GM19035 (cell line): Measurements from ENCODE around the gene TUBB4B.
A peak's percentile ranks its signal among the peaks of the same experiment; 100 is the strongest.

Source experiments
- ATAC-seq: cut with Tn5 transposase; IDR thresholded peaks from one replicate; pipeline ENCODE4 v1.9.1; 2021; ENCODE audit not compliant: unreplicated experiment

TUBB4B gene

GRCh38 chr9:137211532-137211931 is 29.6 kb upstream of the TUBB4B start:
- no peak for ATAC-seq

DNA sequence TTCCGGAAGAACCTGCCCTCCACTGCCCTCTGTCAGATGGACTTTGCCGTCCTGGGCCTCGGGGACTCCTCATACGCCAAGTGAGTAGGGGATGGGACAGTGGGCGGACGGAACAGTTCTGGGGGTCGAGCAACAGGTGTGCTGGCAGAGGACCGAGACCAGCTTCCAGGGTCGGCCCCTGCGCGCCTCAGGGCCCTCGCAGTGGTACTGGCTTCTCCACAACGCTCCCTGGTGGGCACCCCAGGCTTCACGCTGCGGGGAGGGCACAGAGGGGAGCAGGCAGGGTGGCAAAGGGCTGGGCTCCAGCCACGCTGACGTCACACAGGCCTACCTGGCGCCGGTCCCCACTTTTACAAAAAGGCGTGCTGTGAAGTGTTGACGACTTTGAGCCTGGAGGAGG is 28.6 kb upstream of the TUBB4B start:
- ATAC-seq, result no peak

DNA sequence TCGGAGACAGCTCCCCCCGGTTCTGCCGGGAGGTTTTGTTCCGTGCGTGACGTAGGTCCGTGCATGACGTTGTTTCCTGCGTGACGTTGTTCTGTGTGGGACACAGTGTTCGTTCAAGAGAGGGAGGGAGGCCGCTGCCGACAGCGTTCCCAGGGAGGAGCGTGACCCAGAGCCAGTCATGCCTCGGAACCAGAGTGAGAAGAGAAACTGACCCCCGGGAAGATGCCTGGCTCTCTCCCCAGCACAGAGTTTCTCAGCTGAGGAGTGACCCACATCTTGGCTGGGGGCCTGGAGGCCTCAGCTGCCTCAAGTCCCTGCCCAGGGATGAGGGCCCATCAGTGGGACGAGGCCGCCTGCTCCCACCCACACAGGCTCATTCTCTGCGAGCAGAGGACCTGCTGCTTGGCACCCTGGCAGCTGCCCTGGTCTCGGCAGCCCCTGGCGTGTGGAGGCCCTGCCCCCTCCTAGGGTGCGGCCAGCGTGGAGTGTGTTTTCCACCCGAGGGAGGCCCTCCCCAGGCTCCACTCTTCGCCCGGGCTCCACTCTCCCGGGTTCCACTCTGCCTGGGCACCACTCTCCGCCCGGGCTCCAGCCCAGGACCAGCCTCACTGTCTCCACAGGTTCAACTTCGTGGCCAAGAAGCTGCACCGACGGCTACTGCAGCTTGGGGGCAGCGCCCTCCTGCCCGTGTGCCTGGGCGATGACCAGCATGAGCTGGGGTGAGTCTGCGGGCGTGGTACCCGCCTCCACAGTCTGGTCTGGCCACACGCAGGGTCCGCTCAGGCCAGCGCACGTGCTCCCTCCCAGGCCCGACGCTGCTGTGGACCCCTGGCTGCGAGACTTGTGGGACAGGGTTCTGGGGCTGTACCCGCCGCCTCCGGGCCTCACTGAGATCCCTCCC is 27.7 kb upstream of the TUBB4B start:
- ATAC-seq, result no peak

- no peak for ATAC-seq
Measured at GRCh38 chr9:137214620-137215019, 26.5 kb upstream of the TUBB4B start.

- ATAC-seq, result no peak
Measured at GRCh38 chr9:137215196-137215986, 25.7 kb upstream of the TUBB4B start.

- no peak for ATAC-seq
Measured at GRCh38 chr9:137216188-137216965, 24.7 kb upstream of the TUBB4B start.

- no peak for ATAC-seq
Measured at GRCh38 chr9:137217276-137218211, 23.5 kb upstream of the TUBB4B start.

DNA sequence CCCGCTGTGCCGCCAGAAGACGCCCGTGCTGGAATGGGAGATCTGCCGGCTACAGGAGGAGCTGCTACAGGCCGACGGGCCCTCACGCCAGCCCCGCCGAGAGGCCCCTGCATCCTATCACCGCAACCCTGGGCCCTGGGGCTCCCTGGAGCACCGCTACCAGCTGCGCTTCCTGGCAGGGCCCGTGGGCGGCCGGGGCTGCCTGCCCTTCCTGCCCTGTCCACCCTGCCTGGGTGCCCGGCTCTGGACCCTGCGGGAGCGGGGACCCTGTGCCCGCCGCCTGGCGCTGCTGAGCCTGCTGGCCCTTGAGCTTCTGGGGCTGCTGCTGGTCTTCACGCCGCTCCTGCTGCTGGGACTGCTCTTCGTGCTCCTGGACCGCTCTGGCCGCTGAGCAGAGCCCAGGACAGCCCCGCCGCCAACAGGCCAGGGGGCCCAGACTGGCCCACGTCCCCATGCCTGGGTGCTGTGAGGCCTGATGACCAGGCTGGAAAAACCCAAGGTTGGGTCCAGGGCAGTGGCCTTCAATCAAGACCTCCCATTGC is 22.8 kb upstream of the TUBB4B start:
- no peak for ATAC-seq

GRCh38 chr9:137218754-137219271 is 22.3 kb upstream of the TUBB4B start:
- ATAC-seq, result no peak

GRCh38 chr9:137219757-137220316 is 21.2 kb upstream of the TUBB4B start:
- ATAC-seq, result no peak

DNA sequence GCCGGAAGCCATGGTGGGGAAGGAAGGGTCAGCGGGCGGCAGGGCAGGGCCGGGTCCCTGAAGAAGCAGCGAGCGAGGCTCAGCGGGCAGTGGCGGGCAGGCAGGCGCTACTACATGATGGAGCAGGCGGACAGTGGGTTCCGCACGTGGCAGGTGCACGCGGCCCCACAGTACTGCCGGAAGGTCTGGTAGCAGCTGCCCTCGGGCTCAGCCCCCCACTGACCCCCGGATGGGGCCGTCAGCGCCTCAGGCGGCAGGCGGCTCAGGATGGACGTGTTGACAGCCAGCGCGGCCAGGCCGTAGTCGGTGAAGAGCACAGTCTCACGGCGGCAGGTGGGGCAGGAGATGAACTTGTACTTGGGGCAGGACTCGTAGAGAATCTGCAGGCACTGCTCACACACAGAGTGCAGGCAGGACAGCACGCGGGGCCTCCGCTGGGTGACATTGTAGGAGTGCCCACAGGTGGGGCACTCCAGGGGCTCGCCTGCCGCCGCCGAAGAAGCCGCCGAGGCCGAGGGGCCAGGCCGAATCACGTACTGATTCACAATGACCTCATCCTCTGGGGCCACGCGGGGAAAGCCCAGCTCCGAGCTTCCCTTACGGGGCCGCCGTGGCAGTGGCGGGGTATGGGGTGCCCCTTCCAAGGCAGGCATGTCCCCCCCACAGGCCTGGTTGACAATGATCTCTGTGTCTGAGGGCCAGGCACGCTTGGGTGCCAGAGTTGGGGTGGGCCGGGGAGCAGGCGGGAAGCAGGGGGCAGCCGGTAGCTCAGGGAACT is 20.6 kb upstream of the TUBB4B start:
- no peak for ATAC-seq

DNA sequence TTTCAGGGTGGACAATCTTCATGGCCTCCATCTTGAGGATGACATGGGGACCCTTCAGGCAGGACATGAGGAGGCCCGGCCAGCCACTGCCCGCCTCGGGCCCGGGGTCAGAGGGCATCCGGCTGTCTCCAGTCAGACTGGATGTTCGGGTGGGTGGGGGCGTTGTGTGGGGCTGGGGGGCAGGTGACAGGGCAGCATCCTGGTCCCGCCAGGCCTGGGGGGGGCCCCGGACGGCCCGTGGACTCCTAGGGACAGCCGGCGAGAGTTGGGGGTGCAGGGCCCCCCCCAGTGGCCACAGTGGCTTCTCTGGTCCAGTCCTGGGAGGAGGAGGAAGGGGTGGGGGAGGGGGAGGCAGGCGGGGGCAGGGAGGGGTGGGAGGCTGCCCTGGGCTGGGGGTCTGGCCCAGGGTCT is 20.0 kb upstream of the TUBB4B start:
- ATAC-seq, result no peak

DNA sequence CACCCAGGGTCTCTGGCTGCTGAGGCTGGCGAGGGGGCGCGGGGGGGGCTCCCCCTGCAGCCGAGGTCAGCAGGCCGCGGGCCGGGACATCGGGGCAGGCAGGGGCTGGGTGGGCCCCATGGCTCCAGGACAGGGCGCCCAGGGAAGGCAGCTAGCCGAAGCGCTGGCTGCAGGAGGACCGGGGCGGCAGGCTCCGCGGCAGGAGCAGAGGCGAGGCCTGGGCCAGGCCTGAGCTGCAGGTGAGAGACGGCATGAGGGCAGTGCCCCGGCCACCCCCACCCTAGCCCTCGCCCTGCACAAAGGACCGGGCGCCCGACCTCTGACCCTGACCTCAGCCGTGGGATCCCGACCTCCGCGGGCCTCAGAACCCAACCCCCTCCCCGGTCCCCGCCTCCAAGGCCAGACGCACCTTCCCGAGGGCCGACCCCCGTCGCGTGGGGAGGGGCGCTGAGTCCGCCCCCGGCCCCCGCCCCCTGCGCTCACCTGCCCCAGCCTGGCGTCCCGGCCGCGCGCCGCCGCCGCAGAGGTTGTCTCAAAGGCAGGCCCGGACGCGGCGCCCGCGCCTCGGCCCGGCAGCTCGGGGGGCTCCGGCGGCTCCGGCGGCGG is 19.5 kb upstream of the TUBB4B start:
- ATAC-seq, result no peak

DNA sequence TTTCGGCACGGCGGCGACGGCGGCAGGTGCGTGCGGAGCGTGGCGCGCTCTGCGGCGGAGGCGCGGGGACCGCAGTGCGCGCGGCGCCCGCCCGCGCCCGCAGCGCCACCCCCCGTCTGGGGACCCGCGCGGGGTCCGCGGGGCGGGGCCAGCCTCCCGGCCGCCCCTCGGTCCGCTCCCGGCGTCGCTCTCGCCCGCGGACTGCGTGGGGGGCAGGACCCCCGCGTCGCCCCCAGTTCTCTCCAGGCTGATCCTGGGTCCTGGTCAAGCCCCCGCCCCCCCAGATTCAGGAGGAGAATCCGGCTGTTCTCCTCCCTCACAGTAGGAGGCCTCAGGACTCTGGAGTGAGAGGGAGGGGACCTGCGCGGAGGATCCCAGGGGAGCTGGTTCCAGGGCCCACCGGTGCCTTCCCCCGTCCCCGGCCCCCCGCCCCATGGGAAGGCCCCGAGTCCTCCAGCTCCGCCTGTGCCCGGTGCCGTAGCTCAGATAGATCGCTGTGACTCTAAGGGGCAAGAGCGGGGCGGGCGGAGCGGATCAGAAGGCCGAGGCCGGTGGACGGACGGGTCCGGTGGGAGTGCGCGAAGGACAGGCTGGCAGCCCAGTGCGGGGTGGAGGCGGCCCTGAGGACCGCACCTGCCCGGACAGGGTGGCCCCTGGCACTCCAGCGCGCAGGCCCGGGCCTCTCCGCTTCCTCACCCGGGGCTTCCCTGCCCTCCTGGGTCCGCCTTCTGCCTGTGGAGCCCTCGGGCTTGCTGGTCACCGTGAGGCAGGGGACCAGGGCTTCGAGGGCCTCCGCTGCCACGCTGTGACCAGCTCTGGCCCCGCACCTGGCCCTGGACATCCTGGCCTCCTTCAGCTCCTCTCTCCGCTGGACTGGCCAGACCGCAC is 18.7 kb upstream of the TUBB4B start, which contains the start of gene RNF208:
TSS of gene RNF208 (minus strand) at position 51 of the 888 bp plus-strand sequence. CDS start 1,028 bp downstream, outside the sequence.
- peak; percentile 8 for ATAC-seq

DNA sequence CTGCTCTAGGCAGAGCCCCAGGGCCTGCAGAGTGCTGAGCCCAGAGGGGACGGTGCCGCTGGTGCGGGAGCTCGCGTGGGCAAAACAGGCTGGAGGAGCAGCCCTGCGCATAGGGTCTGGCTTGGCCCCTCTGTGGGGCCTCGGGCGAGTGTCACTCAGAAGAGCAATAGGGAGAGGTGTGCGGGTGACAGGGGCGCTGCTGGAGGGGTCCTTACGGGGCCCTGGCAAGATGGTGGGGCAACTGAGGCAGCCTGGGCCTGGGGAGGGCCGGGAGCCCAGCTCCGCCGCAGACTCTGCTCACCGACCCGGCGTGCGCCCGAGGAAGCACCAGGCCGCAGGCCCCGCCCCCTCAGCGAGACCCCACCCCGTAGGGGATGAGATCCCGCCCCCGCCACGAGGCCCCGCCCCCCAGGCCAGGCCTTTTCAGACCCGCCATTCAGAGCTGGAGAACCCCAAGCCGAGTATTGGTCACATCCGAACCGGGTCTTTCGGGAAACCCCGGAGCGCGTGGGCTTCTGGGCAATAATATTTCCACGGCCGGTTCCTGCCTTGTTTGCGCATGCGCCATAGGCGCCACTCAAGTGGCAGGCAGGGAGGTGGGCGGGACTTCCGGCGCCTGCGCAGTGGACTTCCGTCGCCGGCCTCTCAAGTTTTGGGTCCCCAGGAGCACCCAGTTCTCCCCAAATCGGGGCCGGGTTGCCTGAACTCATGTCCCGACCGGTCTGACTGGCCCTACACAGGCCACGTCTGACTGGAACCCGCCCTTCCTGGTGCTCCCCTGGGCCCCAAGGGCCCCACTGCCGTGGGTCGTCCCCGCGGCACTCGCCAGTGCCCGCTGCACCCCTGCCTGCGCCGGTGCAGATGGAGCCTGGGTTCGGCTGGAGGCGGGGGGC is 17.8 kb upstream of the TUBB4B start:
- ATAC-seq, result peak; percentile 66
